Measurements from ENCODE around the gene RTL3.
A peak's percentile ranks its signal among the peaks of the same experiment; 100 is the strongest.

GRCh38 chrX:78708262-78708661, 49.1 kb upstream of the RTL3 start:
- TF ChIP-seq HMGXB4 (CRISPR knock-in tag; IDR thresholded peaks at IDR 0.05; ENCODE audit: borderline replicate concordance) = no peak
- no peak for TF ChIP-seq HOXA7 (CRISPR knock-in tag; IDR thresholded peaks at IDR 0.05)
- peak; percentile 25 for TF ChIP-seq CTCF (IDR thresholded peaks at IDR 0.05)
- no peak for TF ChIP-seq POLR2A (IDR thresholded peaks at IDR 0.05; ENCODE audit: low read length)
- no peak for TF ChIP-seq ZFP36 (IDR thresholded peaks at IDR 0.05; ENCODE audit: borderline replicate concordance, partially characterized antibody)
- no peak for TF ChIP-seq EHMT2 (IDR thresholded peaks at IDR 0.05; ENCODE audit: low read depth)
- TF ChIP-seq PHF8 (IDR thresholded peaks at IDR 0.05; ENCODE audit: borderline replicate concordance, low read depth) = no peak
- no peak for TF ChIP-seq MAX (IDR thresholded peaks at IDR 0.05)
